K562 (cell line): ENCODE measurements around the gene BCCIP. TPM values are rescaled to one million over a fixed set of nuclear protein-coding genes. Genes with fewer than 3 reads are reported as not detected.

Source experiments
- BACH1 ChIP-seq: fragments of 200-800 bp; sonication (Bioruptor generic); IDR thresholded peaks from 2 replicates; pipeline ENCODE4 v1.6.1; 2016; ENCODE audit warnings: missing genetic modification characterization, missing compliant biosample characterization
- CBX2 ChIP-seq: fragments of 200-600 bp; sonication (generic); IDR thresholded peaks from one replicate; pipeline ENCODE4 v1.6.1; 2012; ENCODE audit warnings: mild to moderate bottlenecking, low read length, inconsistent platforms; ENCODE audit not compliant: insufficient read depth, poor library complexity, severe bottlenecking
- CREB5 ChIP-seq: fragments of 250-450 bp; sonication (Bioruptor Pico); IDR thresholded peaks from 2 replicates; pipeline ENCODE4 v1.5.0; 2020; ENCODE audit warnings: mild to moderate bottlenecking
- ELF1 ChIP-seq: fragments of 200-800 bp; sonication (Bioruptor generic); IDR thresholded peaks from 2 replicates; pipeline ENCODE4 v1.6.1; 2016; ENCODE audit warnings: missing genetic modification characterization, missing compliant biosample characterization
- ELK1 ChIP-seq: sonication (generic); formaldehyde crosslinking; IDR thresholded peaks from 2 replicates; pipeline ENCODE4 v1.8.1; 2022; ENCODE audit warnings: missing genetic modification reagents
- EP300 ChIP-seq: IDR thresholded peaks from 2 replicates; pipeline ENCODE4 v1.6.1; 2012; ENCODE audit warnings: low read length, improper control_type of control experiment
- FOXA1 ChIP-seq: fragments of 450-650 bp; IDR thresholded peaks from 2 replicates; pipeline ENCODE4 v1.6.1; 2016; ENCODE audit warnings: mild to moderate bottlenecking, borderline replicate concordance
- GTF2E2 ChIP-seq: fragments of 200-800 bp; sonication (Bioruptor generic); IDR thresholded peaks from 2 replicates; pipeline ENCODE4 v1.6.1; 2016; ENCODE audit warnings: missing genetic modification characterization, missing compliant biosample characterization
- MAFF ChIP-seq: IDR thresholded peaks from 2 replicates; pipeline ENCODE4 v1.6.1; 2012; ENCODE audit warnings: low read length, improper control_type of control experiment
- MTA1 ChIP-seq: fragments of 450-650 bp; IDR thresholded peaks from 2 replicates; pipeline ENCODE4 v1.6.1; 2017; ENCODE audit warnings: borderline replicate concordance
- PCBP2 ChIP-seq: fragments of 200-400 bp; formaldehyde crosslinking; IDR thresholded peaks from 2 replicates; pipeline ENCODE4 v1.6.1; 2018; ENCODE audit warnings: low read length, low read depth, mild to moderate bottlenecking, moderate library complexity; ENCODE audit not compliant: poor library complexity, severe bottlenecking
- POLR2B ChIP-seq: fragments of 450-650 bp; IDR thresholded peaks from 2 replicates; pipeline ENCODE4 v1.6.1; 2018; ENCODE audit warnings: low read depth; ENCODE audit not compliant: partially characterized antibody
- PRMT5 ChIP-seq: sonication (generic); formaldehyde crosslinking; IDR thresholded peaks from 2 replicates; pipeline ENCODE4 v1.5.0; 2020; ENCODE audit warnings: missing genetic modification reagents
- SAFB2 ChIP-seq: fragments of 200-400 bp; formaldehyde crosslinking; IDR thresholded peaks from 2 replicates; pipeline ENCODE4 v1.6.1; 2018; ENCODE audit warnings: borderline replicate concordance, low read length, low read depth, moderate library complexity; ENCODE audit not compliant: severe bottlenecking
- SMARCA4 ChIP-seq: fragments of 450-650 bp; IDR thresholded peaks from 2 replicates; pipeline ENCODE4 v1.6.1; 2016
- SMC3 ChIP-seq: conservative IDR thresholded peaks from 2 replicates; pipeline ENCODE4 v1.6.1; 2011; ENCODE audit warnings: low read depth, low read length, improper control_type of control experiment; ENCODE audit not compliant: insufficient read depth
- ZBTB17 ChIP-seq: fragments of 450-650 bp; formaldehyde crosslinking; IDR thresholded peaks from 2 replicates; pipeline ENCODE4 v1.4.0; 2020; ENCODE audit warnings: mild to moderate bottlenecking
- ZFP91 ChIP-seq: sonication (generic); formaldehyde crosslinking; IDR thresholded peaks from 2 replicates; pipeline ENCODE4 v1.8.0; 2022; ENCODE audit warnings: mild to moderate bottlenecking, missing genetic modification reagents
- ZNF3 ChIP-seq: fragments of 250-450 bp; sonication (Bioruptor Pico); IDR thresholded peaks from 2 replicates; pipeline ENCODE4 v1.5.0; 2021; ENCODE audit warnings: mild to moderate bottlenecking, moderate library complexity
- ZNF830 ChIP-seq: fragments of 250-450 bp; sonication (Bioruptor Pico); IDR thresholded peaks from 2 replicates; pipeline ENCODE4 v1.5.0; 2021; ENCODE audit warnings: mild to moderate bottlenecking
- polyA plus RNA-seq, 8 experiments: library from polyadenylated mRNA; depleted of rRNA in 4 of 8; stranded (reverse) in 5 of 8; unstranded in 3 of 8; fragments of >200 nt; fragmentation: Nextera tagmentation in 2 of 8; fragmentation: Illumina TruSeq in 1 of 8; extraction: Ambion mirVana in 2 of 8; extraction: Trizol in 1 of 8; gene quantifications; 2 replicates each; pipeline versions ENCODE4 v1.2.1 to v1.2.3, GENCODE V29; 2011 to 2014; ENCODE audit warnings: inconsistent platforms in 1 of 8, missing spikeins in 1 of 8
- total RNA-seq, 7 experiments: library from RNA; depleted of rRNA in 6 of 7; stranded (reverse); fragments of >200 nt in 6 of 7; fragmentation: Illumina TruSeq in 2 of 7; extraction: Trizol in 2 of 7; gene quantifications; 2 replicates each; pipeline versions ENCODE4 v1.2.1 to v1.2.3, GENCODE V29; 2011 to 2021; ENCODE audit warnings: low replicate concordance in 1 of 7

BCCIP gene
- total and polyA plus RNA-seq, 9 of the 15 experiments (the other 6 are each of a cell fraction or from before 2014, with no cell fraction given), result 95.1 to 204 (median 163) TPM

- TF ChIP-seq CREB5 (CRISPR knock-in tag) (no peak), PRMT5 (CRISPR knock-in tag) (no peak), ELK1 (no peak), BACH1 (tag) (no peak), ZFP91 (CRISPR knock-in tag) (no peak), POLR2B (peak; percentile 63), SMARCA4 (no peak), ZBTB17 (CRISPR knock-in tag) (no peak), SMC3 (no peak), FOXA1 (no peak), MAFF (peak; percentile 65), SAFB2 (no peak), MTA1 (no peak), GTF2E2 (tag) (no peak), EP300 (no peak), PCBP2 (no peak), CBX2 (no peak), ELF1 (tag) (no peak), ZNF830 (CRISPR knock-in tag) (no peak), ZNF3 (CRISPR knock-in tag) (no peak)
Measured at GRCh38 chr10:125822878-125823662, at the start of gene BCCIP, which contains the start of gene UROS (continued).
